ENCODE data around the gene FBXL7. TPM values are rescaled to one million over a fixed set of nuclear protein-coding genes. Genes with fewer than 3 reads are reported as not detected.

The FBXL7 gene
- total and polyA plus RNA-seq, 2 of the 8 experiments (the other 6 are each of a cell fraction or from before 2014, with no cell fraction given) = 17.7 to 17.8 TPM

- Histone ChIP-seq H3K79me1 (ENCODE audit: low read depth, low read length) (peaks cover 6% of the 10 kb centered on the region; the same call in 1 of the 2 replicates), H3K23ac (ENCODE audit: insufficient read length) (no peak overlapping the region), H2BK120ac (replicated peaks; ENCODE audit: low read depth, low read length) (no peak overlapping the region), H3K56ac (replicated peaks; ENCODE audit: insufficient read length, low read depth, low read length) (no peak overlapping the region), H3K14ac (ENCODE audit: insufficient read length) (no peak overlapping the region), H2BK12ac (ENCODE audit: low read depth, low read length) (no peak overlapping the region), H3K4me3 (ENCODE audit: extremely low read depth in 1 of 4, insufficient read depth in 2 of 4, low read depth in 3 of 4, low read length in 4 of 4) (no peak overlapping the region), H2BK5ac (ENCODE audit: low read depth, low read length) (no peak overlapping the region), H2BK20ac (ENCODE audit: low read length) (no peak overlapping the region), H4K5ac (ENCODE audit: insufficient read length, low read depth, low read length) (no peak overlapping the region), H3K4me1 (replicated peaks in 1 of 4; ENCODE audit: control insufficient read depth in 3 of 4, insufficient read depth in 4 of 4, low read length in 3 of 4) (peaks cover 0 to 4% (median 0%) of the 10 kb centered on the region in 4 experiments; a peak in 2 of 7 replicates), H3K4ac (replicated peaks; ENCODE audit: insufficient read length, low read depth, low read length) (no peak overlapping the region), H3K18ac (ENCODE audit: extremely low read depth, low read length) (no peak overlapping the region), H3K9me3 (ENCODE audit: insufficient read depth in 2 of 2, low read depth in 1 of 2, low read length in 1 of 2) (no peaks in the 10 kb centered on the region), H4K91ac (replicated peaks; ENCODE audit: insufficient read length, low read length) (no peak overlapping the region), H4K20me1 (replicated peaks in 1 of 2; ENCODE audit: control insufficient read depth in 1 of 2, insufficient read depth in 2 of 2, low read length in 2 of 2) (no peaks in the 10 kb centered on the region), H2AFZ (ENCODE audit: low read length) (no peak overlapping the region), H4K8ac (ENCODE audit: extremely low read depth, insufficient read depth, low read length) (no peak overlapping the region), H3K27ac (ENCODE audit: low read depth, low read length) (no peak overlapping the region), H3K4me2 (ENCODE audit: insufficient read depth in 1 of 2, low read depth in 2 of 2, low read length in 2 of 2) (no peak overlapping the region), H3K36me3 (ENCODE audit: control insufficient read depth in 2 of 4, insufficient read depth in 4 of 4, low read length in 3 of 4) (no peaks in the 10 kb centered on the region), H3K9ac (replicated peaks in 1 of 4; ENCODE audit: extremely low read depth in 1 of 4, low read depth in 3 of 4, low read length in 3 of 4) (no peak overlapping the region), H3K27me3 (replicated peaks in 1 of 4; ENCODE audit: control insufficient read depth in 3 of 4, extremely low read depth in 1 of 4, insufficient read depth in 3 of 4, low read length in 3 of 4) (no peaks in the 10 kb centered on the region), H2BK15ac (ENCODE audit: low read length) (no peak overlapping the region), H2AK5ac (ENCODE audit: low read depth, low read length) (no peak overlapping the region), H3K79me2 (ENCODE audit: control insufficient read depth in 1 of 2, insufficient read depth in 2 of 2, low read length in 2 of 2) (peaks cover 0 to 63% of the 10 kb centered on the region in 2 experiments; a peak in 3 of 4 replicates), H3K23me2 (ENCODE audit: low read depth, low read length) (no peaks in the 10 kb centered on the region; the same call in 1 of the 2 replicates)
- ChIA-PET POLR2A (ENCODE audit: partially characterized antibody) (no interaction called here), CTCF (ENCODE audit: partially characterized antibody) (interaction anchor here (0.6 to 2.0 kb wide), 5 partner anchors 17 to 162 kb away, joined by 3 to 8 read pairs (median 3); no protein-coding TSS in a partner anchor)
- FAIRE-seq (no peak), DNase-seq (ENCODE audit: low read depth in 1 of 2, low spot score in 2 of 2) (no peak)
- WGBS, 2 experiments (ENCODE audit: extremely low coverage in 1 of 2, insufficient coverage in 1 of 2, insufficient read length in 1 of 2, insufficient replicate concordance in 2 of 2, low coverage in 1 of 2, low lambda C conversion rate in 2 of 2, missing lambda C conversion rate in 1 of 2) = 93% methylated on average over 5 of the region's 5 CpGs; no CpG with 5 or more reads in 1 of the 2 experiments
- TF ChIP-seq CTCF (IDR thresholded peaks at IDR 0.05; ENCODE audit: control extremely low read depth in 1 of 3, insufficient read depth in 1 of 3, low read depth in 1 of 3, low read length in 3 of 3) (no peak), POU5F1 (IDR thresholded peaks at IDR 0.05; ENCODE audit: low read depth, low read length) (no peak), RAD21 (IDR thresholded peaks at IDR 0.05 in 1 of 2, conservative IDR thresholded peaks at IDR 0.05 in 1 of 2; ENCODE audit: low read depth in 2 of 2, low read length in 2 of 2) (no peak)
These were observed 20.9 kb downstream of the FBXL7 start for GRCh38 chr5:15520856-15521255.

Measured in H1 (cell line).